Testis (tissue), 3 donors: ENCODE results near the gene KIAA0513. TPM values are rescaled to one million over a fixed set of nuclear protein-coding genes. Genes with fewer than 3 reads are reported as not detected.

ENCODE experiments used
- DNase-seq: peaks from one replicate; pipeline ENCODE4 v3.0.0-alpha.2; 2019
- H3K27ac ChIP-seq, 2 donors: fragments of 200-600 bp; sonication (generic); one replicate each; pipeline ENCODE4 v1.5.1; 2019
- H3K27me3 ChIP-seq: fragments of 200-600 bp; sonication (generic); one replicate; pipeline ENCODE4 v1.5.1; 2019
- H3K36me3 ChIP-seq: fragments of 200-600 bp; sonication (generic); one replicate; pipeline ENCODE4 v1.5.1; 2017; ENCODE audit warnings: low read depth; ENCODE audit errors: missing control alignments
- H3K4me1 ChIP-seq: fragments of 200-600 bp; sonication (generic); one replicate; pipeline ENCODE4 v1.5.1; 2019
- H3K4me3 ChIP-seq, 2 donors: fragments of 200-600 bp; sonication (generic); one replicate each; pipeline ENCODE4 v1.5.1; 2017 to 2019
- H3K9me3 ChIP-seq: fragments of 200-600 bp; sonication (generic); one replicate; pipeline ENCODE4 v1.5.1; 2017
- CTCF ChIP-seq, 3 experiments: fragments of 450-650 bp in 2 of 3; fragments of 200-600 bp in 1 of 3; sonication (generic) in 1 of 3; IDR thresholded peaks; one replicate each; pipeline ENCODE4 v1.5.1; 2016 to 2019; ENCODE audit warnings: antibody characterized with exemption in 3 of 3, mild to moderate bottlenecking in 2 of 3, moderate library complexity in 1 of 3
- POLR2A ChIP-seq: fragments of 450-650 bp; IDR thresholded peaks from one replicate; pipeline ENCODE4 v1.6.1; 2017; ENCODE audit warnings: antibody characterized with exemption, mild to moderate bottlenecking, moderate library complexity
- WGBS, 2 donors: methylation state at CpG; one replicate each; pipeline ENCODE4 v1.1.5; 2018; 5-methylcytosine and 5-hydroxymethylcytosine counted together
- intact Hi-C: fragments of 100-400 bp; cut with DNase I; formaldehyde crosslinking; loops from one replicate; pipeline ENCODE4 v1.15.1; 2023; ENCODE audit warnings: low total_unique reads
- polyA plus RNA-seq: library from polyadenylated mRNA; stranded (reverse); fragments of 350-450 nt; fragmentation: Illumina TruSeq; extraction: RNeasy Lipid Tissue Mini Kit (QIAGEN cat#74804); gene quantifications from one replicate; pipeline ENCODE4 v1.2.3, GENCODE V29; 2014; ENCODE audit warnings: low read depth, low replicate concordance; ENCODE audit not compliant: insufficient read depth
- total RNA-seq, 2 donors: library from RNA; depleted of rRNA; stranded (reverse); fragments of >200 nt; gene quantifications; one replicate each; pipeline ENCODE4 v1.2.3, GENCODE V29; 2016

KIAA0513 gene
- total and polyA plus RNA-seq, 3 donors from 2014 or later: 9.8 to 18.7 (median 18.4) TPM

DNA sequence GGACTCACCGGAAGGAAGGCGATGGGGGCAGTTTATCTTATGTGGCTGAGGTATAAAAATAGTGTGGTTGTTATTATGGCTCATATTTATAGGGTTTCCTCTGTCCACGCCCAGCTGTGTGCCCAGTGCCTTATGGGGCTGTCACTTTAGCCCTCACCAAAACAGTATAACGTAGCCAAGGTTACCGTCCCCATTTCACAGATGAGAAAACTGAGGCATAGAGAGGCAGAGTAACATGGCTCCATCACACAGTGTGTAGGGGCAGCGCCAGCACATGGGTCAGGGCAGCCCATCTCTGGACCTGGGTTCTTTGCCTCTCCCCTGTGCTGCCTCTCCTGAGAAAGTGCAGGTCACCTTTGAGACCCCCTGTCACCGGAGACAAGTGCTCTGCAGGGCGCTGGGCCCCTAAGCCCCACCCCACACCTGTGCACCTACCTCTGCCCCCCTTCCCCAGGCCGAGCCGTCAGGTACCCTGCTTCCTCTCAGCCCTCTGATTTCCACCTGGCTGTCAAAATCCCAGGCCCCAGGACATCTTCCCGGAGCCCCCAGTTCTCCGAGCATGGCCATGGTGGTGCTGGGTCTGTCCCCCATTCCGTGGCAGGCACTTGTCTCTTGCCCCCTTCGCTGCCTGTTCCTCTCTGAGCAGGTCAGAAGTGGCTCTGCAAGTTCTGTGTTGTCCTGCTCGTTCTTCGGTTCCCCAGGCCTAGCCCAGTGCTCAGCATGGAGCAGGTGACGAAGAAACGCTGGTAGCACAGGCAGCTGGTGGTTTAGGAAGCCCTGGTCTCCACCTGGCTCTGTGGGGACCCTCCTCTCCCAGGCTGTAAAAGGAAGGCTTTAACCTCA lies 7.2 kb downstream of the KIAA0513 start:
- Histone ChIP-seq H3K27ac (no peak overlapping the region), H3K27me3 (no peaks in the 10 kb centered on the region), H3K9me3 (no peaks in the 10 kb centered on the region), H3K36me3 (no peaks in the 10 kb centered on the region), H3K4me3 (no peak overlapping the region), H3K4me1 (peaks cover 8% of the 10 kb centered on the region)
- no peak for TF ChIP-seq CTCF (IDR thresholded peaks at IDR 0.05)
- TF ChIP-seq POLR2A: no peak
- intact Hi-C loops: no loop called here
- 86 to 91% methylated on average over 17 to 18 of the region's 18 CpGs for WGBS, 2 donors
- no peak for DNase-seq

- Histone ChIP-seq H3K27ac (no peak overlapping the region), H3K4me3 (no peak overlapping the region), H3K9me3 (no peaks in the 10 kb centered on the region), H3K27me3 (no peaks in the 10 kb centered on the region), H3K4me1 (peaks cover 1% of the 10 kb centered on the region), H3K36me3 (no peaks in the 10 kb centered on the region)
- 74 to 78% methylated on average over 15 of the region's 15 CpGs for WGBS, 2 donors
- intact Hi-C loops: no loop called here
- DNase-seq: no peak
- TF ChIP-seq CTCF (IDR thresholded peaks at IDR 0.05) (no peak), POLR2A (no peak)
Observed at GRCh38 chr16:85036236-85037049, 8.8 kb downstream of the KIAA0513 start.

DNA sequence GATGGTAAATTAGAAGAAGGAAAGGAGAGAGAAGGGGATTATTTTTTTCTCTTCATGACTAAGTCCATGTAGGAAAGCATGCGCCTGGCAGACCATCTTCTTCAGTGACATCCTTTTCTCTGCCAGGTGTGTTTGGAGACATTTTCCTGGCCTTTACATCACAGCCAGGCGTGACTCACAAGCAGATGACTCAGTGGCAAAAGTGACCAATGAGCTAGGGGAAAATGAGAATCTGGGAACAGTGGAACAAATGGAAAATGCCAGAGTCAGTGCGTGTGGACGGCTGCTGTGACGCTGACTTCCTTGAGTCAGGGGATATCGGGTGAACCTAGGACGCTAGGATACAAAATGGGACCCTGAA lies 9.4 kb downstream of the KIAA0513 start:
- H3K4me1 ChIP-seq: no peaks in the 10 kb centered on the region
- no peak overlapping the region for H3K4me3 ChIP-seq
- H3K36me3 ChIP-seq: no peaks in the 10 kb centered on the region
- intact Hi-C loops: no loop called here
- DNase-seq: no peak
- 87 to 95% methylated on average over 7 of the region's 7 CpGs for WGBS, 2 donors
- H3K9me3 ChIP-seq: no peaks in the 10 kb centered on the region
- H3K27me3 ChIP-seq: no peaks in the 10 kb centered on the region
- TF ChIP-seq CTCF (IDR thresholded peaks at IDR 0.05) (no peak), POLR2A (no peak)
- no peak overlapping the region for H3K27ac ChIP-seq

GRCh38 chr16:85037721-85038120 lies 10.1 kb downstream of the KIAA0513 start:
- Histone ChIP-seq H3K9me3 (no peaks in the 10 kb centered on the region), H3K27ac (no peak overlapping the region), H3K4me3 (no peak overlapping the region), H3K36me3 (no peaks in the 10 kb centered on the region), H3K4me1 (no peaks in the 10 kb centered on the region), H3K27me3 (no peaks in the 10 kb centered on the region)
- intact Hi-C loops: no loop called here
- WGBS, 2 donors: 93 to 94% methylated on average over 5 of the region's 5 CpGs
- DNase-seq: no peak
- TF ChIP-seq CTCF (IDR thresholded peaks at IDR 0.05): no peak
- TF ChIP-seq POLR2A: no peak
